ENCODE data around the gene TRMT11.
A peak's percentile ranks its signal among the peaks of the same experiment; 100 is the strongest.

TRMT11 gene

GRCh38 chr6:125962900-125963497, 23.3 kb upstream of the TRMT11 start:
- no peaks in the 10 kb centered on the region for H3K9me3 ChIP-seq (ENCODE audit: control insufficient read depth, insufficient read depth, low read depth, low read length)
- ChIA-PET CTCF (interaction anchor here (0.6 to 5.7 kb wide), 10 partner anchors 9 to 483 kb away, joined by 3 to 59 read pairs (median 4); no protein-coding TSS in a partner anchor), POLR2A (no interaction called here)
- H3K4me3 ChIP-seq (ENCODE audit: low read depth, low read length): no peak overlapping the region
- TF ChIP-seq KLF17 (tag by site-specific recombination; IDR thresholded peaks at IDR 0.05) (no peak), ZNF747 (tag by site-specific recombination; IDR thresholded peaks at IDR 0.05) (no peak), ZNF670 (tag by site-specific recombination; IDR thresholded peaks at IDR 0.05; ENCODE audit: low read depth) (no peak), OVOL3 (tag by site-specific recombination; IDR thresholded peaks at IDR 0.05) (no peak), ZNF514 (tag by site-specific recombination; IDR thresholded peaks at IDR 0.05) (no peak), ZNF248 (tag by site-specific recombination; IDR thresholded peaks at IDR 0.05) (no peak), ZNF18 (tag by site-specific recombination; IDR thresholded peaks at IDR 0.05) (no peak), ZNF704 (tag by site-specific recombination; IDR thresholded peaks at IDR 0.05) (no peak), WT1 (tag by site-specific recombination; IDR thresholded peaks at IDR 0.05) (no peak)
- no peaks in the 10 kb centered on the region for H3K4me1 ChIP-seq (ENCODE audit: control insufficient read depth, insufficient read depth, low read length)
- peaks cover 4 to 25% of the 10 kb centered on the region in 2 experiments; a peak in 2 of 3 replicates for H3K36me3 ChIP-seq (ENCODE audit: control insufficient read depth in 2 of 2, insufficient read depth in 1 of 2, low read length in 2 of 2)
- no peak overlapping the region for H3K27ac ChIP-seq (ENCODE audit: extremely low read depth, low read depth, low read length)

- CTCF ChIA-PET: interaction anchor here (0.6 to 5.7 kb wide), 6 partner anchors 8 to 157 kb away, joined by 3 to 59 read pairs (median 6); partner anchors contain the start of gene HINT3
- POLR2A ChIA-PET: interaction anchor here (1.2 kb wide), 1 partner anchor 18 kb away, joined by 3 read pairs; no protein-coding TSS in a partner anchor
- Histone ChIP-seq H3K9me3 (ENCODE audit: control insufficient read depth, insufficient read depth, low read depth, low read length) (no peaks in the 10 kb centered on the region), H3K4me1 (ENCODE audit: control insufficient read depth, insufficient read depth, low read length) (no peaks in the 10 kb centered on the region), H3K4me3 (ENCODE audit: low read depth, low read length) (no peak overlapping the region), H3K27ac (ENCODE audit: extremely low read depth, low read depth, low read length) (no peak overlapping the region), H3K36me3 (ENCODE audit: control insufficient read depth in 2 of 2, insufficient read depth in 1 of 2, low read length in 2 of 2) (peaks cover 11 to 34% of the 10 kb centered on the region in 2 experiments; a peak in 2 of 3 replicates)
- TF ChIP-seq ZNF747 (tag by site-specific recombination; IDR thresholded peaks at IDR 0.05): no peak
- TF ChIP-seq ZNF221 (tag by site-specific recombination; IDR thresholded peaks at IDR 0.05; ENCODE audit: borderline replicate concordance): no peak
- 0 out of 2 replicates have a peak, but pooled peaks have one; percentile 19 for TF ChIP-seq PRDM10 (tag by site-specific recombination; IDR thresholded peaks at IDR 0.05)
- no peak for TF ChIP-seq ZNF202 (tag by site-specific recombination; IDR thresholded peaks at IDR 0.05; ENCODE audit: borderline replicate concordance)
Measured at GRCh38 chr6:125963817-125964216, 22.5 kb upstream of the TRMT11 start.

- no peaks in the 10 kb centered on the region for H3K9me3 ChIP-seq (ENCODE audit: control insufficient read depth, insufficient read depth, low read depth, low read length)
- TF ChIP-seq ZNF664 (tag by site-specific recombination; IDR thresholded peaks at IDR 0.05): no peak
- TF ChIP-seq ZNF48 (tag by site-specific recombination; IDR thresholded peaks at IDR 0.05): no peak
- TF ChIP-seq ZNF626 (tag by site-specific recombination; IDR thresholded peaks at IDR 0.05): no peak
- TF ChIP-seq ZNF600 (tag by site-specific recombination; IDR thresholded peaks at IDR 0.05): peak; percentile 22; the same call in 1 of the 2 replicates
- no peak overlapping the region for H3K4me3 ChIP-seq (ENCODE audit: low read depth, low read length)
- ChIA-PET POLR2A (no interaction called here), CTCF (interaction anchor here (0.7 to 1.3 kb wide), 3 partner anchors 13 to 847 kb away, joined by 3 read pairs; no protein-coding TSS in a partner anchor)
- no peak overlapping the region for H3K27ac ChIP-seq (ENCODE audit: extremely low read depth, low read depth, low read length)
- peaks cover 13 to 28% of the 10 kb centered on the region in 2 experiments; a peak in 2 of 3 replicates for H3K36me3 ChIP-seq (ENCODE audit: control insufficient read depth in 2 of 2, insufficient read depth in 1 of 2, low read length in 2 of 2)
- no peaks in the 10 kb centered on the region for H3K4me1 ChIP-seq (ENCODE audit: control insufficient read depth, insufficient read depth, low read length)
Measured at GRCh38 chr6:125966569-125966968, 19.8 kb upstream of the TRMT11 start.
